ENCODE data around the gene GCNT1. TPM values are rescaled to one million over a fixed set of nuclear protein-coding genes. Genes with fewer than 3 reads are reported as not detected.

GCNT1 gene
- total RNA-seq, 2 donors from 2014 or later, result 3.1 to 3.8 TPM

DNA sequence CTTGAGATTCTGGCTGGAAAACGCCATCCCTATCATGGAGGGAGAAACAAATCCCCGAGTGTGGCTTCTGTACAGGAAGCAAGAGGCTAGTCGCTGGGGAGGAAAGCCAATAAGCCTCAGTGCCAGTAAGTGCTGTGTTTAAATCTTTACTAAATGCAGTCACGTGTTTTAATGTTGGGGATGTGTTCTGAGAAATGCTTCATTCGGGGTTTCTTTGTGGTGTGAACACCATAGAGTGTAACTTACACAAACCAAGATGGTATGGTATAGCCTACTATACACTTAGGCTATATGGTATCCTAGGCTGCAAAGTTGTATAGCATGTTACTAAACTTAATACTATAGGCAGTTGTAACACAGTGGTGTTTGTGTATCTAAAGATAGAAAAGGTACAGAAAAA is 94.7 kb downstream of the GCNT1 start:
- DNase-seq (ENCODE audit: low spot score), result no peak
- intact Hi-C loops (cut with DNase I), result no loop called here
- H3K9me3 ChIP-seq, result no peaks in the 10 kb centered on the region
- WGBS, result 77% methylated on average over 5 of the region's 5 CpGs
- H3K36me3 ChIP-seq, result no peaks in the 10 kb centered on the region
- no peaks in the 10 kb centered on the region for H3K4me1 ChIP-seq (replicated peaks)
- TF ChIP-seq, protein P1, sequence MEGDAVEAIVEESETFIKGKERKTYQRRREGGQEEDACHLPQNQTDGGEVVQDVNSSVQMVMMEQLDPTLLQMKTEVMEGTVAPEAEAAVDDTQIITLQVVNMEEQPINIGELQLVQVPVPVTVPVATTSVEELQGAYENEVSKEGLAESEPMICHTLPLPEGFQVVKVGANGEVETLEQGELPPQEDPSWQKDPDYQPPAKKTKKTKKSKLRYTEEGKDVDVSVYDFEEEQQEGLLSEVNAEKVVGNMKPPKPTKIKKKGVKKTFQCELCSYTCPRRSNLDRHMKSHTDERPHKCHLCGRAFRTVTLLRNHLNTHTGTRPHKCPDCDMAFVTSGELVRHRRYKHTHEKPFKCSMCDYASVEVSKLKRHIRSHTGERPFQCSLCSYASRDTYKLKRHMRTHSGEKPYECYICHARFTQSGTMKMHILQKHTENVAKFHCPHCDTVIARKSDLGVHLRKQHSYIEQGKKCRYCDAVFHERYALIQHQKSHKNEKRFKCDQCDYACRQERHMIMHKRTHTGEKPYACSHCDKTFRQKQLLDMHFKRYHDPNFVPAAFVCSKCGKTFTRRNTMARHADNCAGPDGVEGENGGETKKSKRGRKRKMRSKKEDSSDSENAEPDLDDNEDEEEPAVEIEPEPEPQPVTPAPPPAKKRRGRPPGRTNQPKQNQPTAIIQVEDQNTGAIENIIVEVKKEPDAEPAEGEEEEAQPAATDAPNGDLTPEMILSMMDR (IDR thresholded peaks at IDR 0.05), result no peak
- TF ChIP-seq POLR2A (IDR thresholded peaks at IDR 0.05), result no peak
- no peak overlapping the region for H3K27ac ChIP-seq
- H3K4me3 ChIP-seq, result no peak overlapping the region
- no peaks in the 10 kb centered on the region for H3K27me3 ChIP-seq (replicated peaks; ENCODE audit: insufficient read depth)

Other genes starting within 250 kb of the GCNT1 start
- gene RFK, start 64.8 kb upstream of the GCNT1 start, total RNA-seq, result 10 to 100 TPM; 18.4 to 23.5 TPM

All from prostate gland (tissue), 2 donors.